HUES64 (cell line): ENCODE measurements around the gene CD52. TPM values are rescaled to one million over a fixed set of nuclear protein-coding genes. Genes with fewer than 3 reads are reported as not detected.

Source experiments
- H3K27ac ChIP-seq: 2 replicates; pipeline ENCODE4 v1.7.0; 2013; ENCODE audit warnings: low read depth, low read length, inconsistent platforms
- H3K27me3 ChIP-seq: 2 replicates; pipeline ENCODE4 v1.6.1; 2013; ENCODE audit warnings: mild to moderate bottlenecking, low read length; ENCODE audit not compliant: insufficient read depth
- H3K36me3 ChIP-seq: 2 replicates; pipeline ENCODE4 v1.6.1; 2013; ENCODE audit warnings: mild to moderate bottlenecking, low read length; ENCODE audit not compliant: insufficient read depth
- H3K4me1 ChIP-seq: 2 replicates; pipeline ENCODE4 v1.6.1; 2013; ENCODE audit warnings: mild to moderate bottlenecking, low read length, moderate library complexity; ENCODE audit not compliant: insufficient read depth
- H3K4me3 ChIP-seq: 2 replicates; pipeline ENCODE4 v1.5.1; 2013; ENCODE audit warnings: mild to moderate bottlenecking, low read length, moderate library complexity
- H3K9ac ChIP-seq: 2 replicates; pipeline ENCODE4 v1.6.1; 2013; ENCODE audit warnings: mild to moderate bottlenecking, low read depth, low read length
- H3K9me3 ChIP-seq: 2 replicates; pipeline ENCODE4 v1.6.1; 2013; ENCODE audit warnings: low read depth, low read length; ENCODE audit not compliant: insufficient read depth
- WGBS: fragments of 150-250, 120-280 bp; methylation state at CpG from one replicate; pipeline ENCODE4 v1.1.7; 2013; ENCODE audit warnings: missing lambda C conversion rate; 5-methylcytosine and 5-hydroxymethylcytosine counted together
- polyA plus RNA-seq, 2 experiments: library from polyadenylated mRNA; stranded (reverse); fragments of 50-300 nt; gene quantifications; one replicate each; pipeline ENCODE4 v1.2.3, GENCODE V29; 2013

CD52 gene
- 1.1 TPM for polyA plus RNA-seq (2013, experiment 1 of 2)
- polyA plus RNA-seq (2013, experiment 2 of 2): 2.3 TPM

- H3K27me3 ChIP-seq: no peaks in the 10 kb centered on the region
- H3K4me1 ChIP-seq: peaks cover 11% of the 10 kb centered on the region
- H3K27ac ChIP-seq: no peak within 1 kb of the TSS; the same call in 1 of the 2 replicates
- H3K4me3 ChIP-seq: no peak within 1 kb of the TSS
- H3K9me3 ChIP-seq: no peaks in the 10 kb centered on the region
- 73% methylated on average over 12 of the region's 12 CpGs for WGBS
- H3K36me3 ChIP-seq: peaks cover 6% of the 10 kb centered on the region
- H3K9ac ChIP-seq: no peak within 1 kb of the TSS
Measured at GRCh38 chr1:26317612-26318337, at the start of gene CD52. Gene CD52, plus strand, starts transcription at chr1:26317958. Its CDS starts 60 bp downstream, at chr1:26318018.

GRCh38 chr1:26268290-26269197, 49.2 kb upstream of the CD52 start:
- H3K27me3 ChIP-seq: no peaks in the 10 kb centered on the region
- H3K36me3 ChIP-seq: peaks cover 87% of the 10 kb centered on the region
- no peak overlapping the region for H3K4me3 ChIP-seq
- H3K9me3 ChIP-seq: peaks cover 17% of the 10 kb centered on the region; the same call in 1 of the 2 replicates
- no peak overlapping the region for H3K9ac ChIP-seq
- H3K27ac ChIP-seq: no peak overlapping the region
- H3K4me1 ChIP-seq: no peaks in the 10 kb centered on the region
- 96% methylated on average over 9 of the region's 9 CpGs for whole genome bisulfite sequencing

- H3K27me3 ChIP-seq: no peaks in the 10 kb centered on the region
- H3K27ac ChIP-seq: no peak overlapping the region
- peaks cover 17% of the 10 kb centered on the region; the same call in 1 of the 2 replicates for H3K9me3 ChIP-seq
- H3K4me3 ChIP-seq: no peak overlapping the region
- H3K36me3 ChIP-seq: peaks cover 85% of the 10 kb centered on the region
- no peak overlapping the region for H3K9ac ChIP-seq
- no peaks in the 10 kb centered on the region for H3K4me1 ChIP-seq
- 99% methylated on average over 4 of the region's 4 CpGs for WGBS
Measured at GRCh38 chr1:26269198-26269550, 48.6 kb upstream of the CD52 start.

GRCh38 chr1:26274801-26275425, 42.8 kb upstream of the CD52 start:
- Histone ChIP-seq H3K9me3 (no peaks in the 10 kb centered on the region), H3K9ac (no peak overlapping the region), H3K27ac (no peak overlapping the region; the same call in 1 of the 2 replicates), H3K27me3 (no peaks in the 10 kb centered on the region), H3K4me1 (peaks cover 4% of the 10 kb centered on the region; the same call in 1 of the 2 replicates), H3K36me3 (peaks cover 74% of the 10 kb centered on the region), H3K4me3 (no peak overlapping the region)
- 95% methylated on average over 11 of the region's 11 CpGs for WGBS

GRCh38 chr1:26275580-26276431, 42.0 kb upstream of the CD52 start:
- H3K4me3 ChIP-seq: no peak overlapping the region
- 87% methylated on average over 2 of the region's 3 CpGs for WGBS
- H3K9me3 ChIP-seq: no peaks in the 10 kb centered on the region
- peaks cover 8% of the 10 kb centered on the region; the same call in 1 of the 2 replicates for H3K4me1 ChIP-seq
- H3K27ac ChIP-seq: no peak overlapping the region
- peaks cover 65% of the 10 kb centered on the region for H3K36me3 ChIP-seq
- H3K27me3 ChIP-seq: no peaks in the 10 kb centered on the region
- no peak overlapping the region for H3K9ac ChIP-seq

- Histone ChIP-seq H3K9ac (no peak overlapping the region), H3K36me3 (peaks cover 59% of the 10 kb centered on the region)
Measured at GRCh38 chr1:26276432-26276838, 41.3 kb upstream of the CD52 start.

GRCh38 chr1:26277261-26277661, 40.5 kb upstream of the CD52 start:
- Histone ChIP-seq H3K4me1 (peaks cover 20% of the 10 kb centered on the region), H3K27me3 (no peaks in the 10 kb centered on the region), H3K9ac (no peak overlapping the region), H3K27ac (no peak overlapping the region), H3K36me3 (peaks cover 51% of the 10 kb centered on the region), H3K4me3 (no peak overlapping the region), H3K9me3 (no peaks in the 10 kb centered on the region)
- 90% methylated on average over 3 of the region's 3 CpGs for whole genome bisulfite sequencing

More at GRCh38 chr1:26276432-26276838, 41.3 kb upstream of the CD52 start:
- 96% methylated on average over 2 of the region's 2 CpGs for WGBS
- Histone ChIP-seq H3K27me3 (no peaks in the 10 kb centered on the region), H3K27ac (no peak overlapping the region), H3K9me3 (no peaks in the 10 kb centered on the region), H3K4me3 (no peak overlapping the region), H3K4me1 (peaks cover 14% of the 10 kb centered on the region)

GRCh38 chr1:26277719-26278118, 40.0 kb upstream of the CD52 start:
- 100% methylated on average over 1 of the region's 1 CpG for WGBS
- peaks cover 49% of the 10 kb centered on the region for H3K36me3 ChIP-seq
- no peaks in the 10 kb centered on the region for H3K9me3 ChIP-seq
- no peak overlapping the region for H3K9ac ChIP-seq
- H3K27ac ChIP-seq: no peak overlapping the region
- H3K27me3 ChIP-seq: no peaks in the 10 kb centered on the region
- H3K4me1 ChIP-seq: peaks cover 24% of the 10 kb centered on the region
- no peak overlapping the region for H3K4me3 ChIP-seq

- no peaks in the 10 kb centered on the region for H3K27me3 ChIP-seq
- no peak overlapping the region for H3K4me3 ChIP-seq
- H3K4me1 ChIP-seq: peaks cover 24% of the 10 kb centered on the region
- no peak overlapping the region for H3K9ac ChIP-seq
- 87% methylated on average over 4 of the region's 4 CpGs for WGBS
- H3K27ac ChIP-seq: no peak overlapping the region
- H3K9me3 ChIP-seq: no peaks in the 10 kb centered on the region
- peaks cover 43% of the 10 kb centered on the region for H3K36me3 ChIP-seq
Measured at GRCh38 chr1:26278303-26278702, 39.5 kb upstream of the CD52 start.

- peak overlapping the region; percentile 86; the same call in 1 of the 2 replicates for H3K27ac ChIP-seq
- H3K4me3 ChIP-seq: peak overlapping the region; percentile 83
- H3K4me1 ChIP-seq: peaks cover 24% of the 10 kb centered on the region
- 79% methylated on average over 8 of the region's 9 CpGs for WGBS
- H3K27me3 ChIP-seq: no peaks in the 10 kb centered on the region
- peak overlapping the region; percentile 84 for H3K9ac ChIP-seq
- peaks cover 42% of the 10 kb centered on the region for H3K36me3 ChIP-seq
- no peaks in the 10 kb centered on the region for H3K9me3 ChIP-seq
Measured at GRCh38 chr1:26278724-26279455, 38.9 kb upstream of the CD52 start.
